Measurements from ENCODE around the gene BTLA. TPM values are rescaled to one million over a fixed set of nuclear protein-coding genes. Genes with fewer than 3 reads are reported as not detected.

Gene BTLA
- total and polyA plus RNA-seq, 10 of the 15 experiments (the other 5 are each of a cell fraction or from before 2014, with no cell fraction given) = 55.4 to 134 (median 84.2) TPM

Other genes starting within 250 kb of the BTLA start
- gene SLC9C1, start 205.3 kb downstream of the BTLA start, total RNA-seq (2014; rRNA removed) = not detected in 2 replicates
- not detected in 2 replicates for gene SLC9C1, start 205.3 kb downstream of the BTLA start, total RNA-seq (2014; rRNA removed; fragmentation: Illumina TruSeq; extraction: Trizol)
- not detected in 2 replicates for gene SLC9C1, start 205.3 kb downstream of the BTLA start, total RNA-seq (2021)
- gene SLC9C1, start 205.3 kb downstream of the BTLA start, polyA plus RNA-seq (2011; rRNA removed) = 0.23 TPM in 1 of 2 replicates, not detected in the other
- not detected in 2 replicates for gene SLC9C1, start 205.3 kb downstream of the BTLA start, polyA plus RNA-seq (2014; fragmentation: Illumina TruSeq; extraction: Trizol)
- gene SLC9C1, start 205.3 kb downstream of the BTLA start, polyA plus RNA-seq (2014; fragmentation: Nextera tagmentation; extraction: Ambion mirVana) = not detected
- gene SLC9C1, start 205.3 kb downstream of the BTLA start, polyA plus RNA-seq (2014; rRNA removed) = not detected in 2 replicates
- not detected for gene SLC9C1, start 205.3 kb downstream of the BTLA start, polyA plus RNA-seq (2016; fragmentation: Nextera tagmentation; extraction: Ambion mirVana)
- 21.2 and 24.3 TPM in 2 replicates for gene CD200, start 166.3 kb downstream of the BTLA start, total RNA-seq (2014; rRNA removed)
- 28.0 and 29.5 TPM in 2 replicates for gene CD200, start 166.3 kb downstream of the BTLA start, total RNA-seq (2014; rRNA removed; fragmentation: Illumina TruSeq; extraction: Trizol)
- 27.8 and 29.2 TPM in 2 replicates for gene CD200, start 166.3 kb downstream of the BTLA start, total RNA-seq (2021)
- gene CD200, start 166.3 kb downstream of the BTLA start, polyA plus RNA-seq (2011; rRNA removed) = 84.3 and 97.3 TPM in 2 replicates
- gene CD200, start 166.3 kb downstream of the BTLA start, polyA plus RNA-seq (2014; fragmentation: Illumina TruSeq; extraction: Trizol) = 51.2 and 65.2 TPM in 2 replicates
- gene CD200, start 166.3 kb downstream of the BTLA start, polyA plus RNA-seq (2014; fragmentation: Nextera tagmentation; extraction: Ambion mirVana) = 10 to 100 TPM; 39.8 to 44.0 TPM
- gene CD200, start 166.3 kb downstream of the BTLA start, polyA plus RNA-seq (2014; rRNA removed) = 25.1 and 31.8 TPM in 2 replicates
- 10 to 100 TPM; 31.0 to 34.5 TPM for gene CD200, start 166.3 kb downstream of the BTLA start, polyA plus RNA-seq (2016; fragmentation: Nextera tagmentation; extraction: Ambion mirVana)
- 60.6 and 67.6 TPM in 2 replicates for gene ATG3, start 62.5 kb upstream of the BTLA start, total RNA-seq (2014; rRNA removed)
- gene ATG3, start 62.5 kb upstream of the BTLA start, total RNA-seq (2014; rRNA removed; fragmentation: Illumina TruSeq; extraction: Trizol) = 57.2 and 62.0 TPM in 2 replicates
- 48.2 and 53.7 TPM in 2 replicates for gene ATG3, start 62.5 kb upstream of the BTLA start, total RNA-seq (2021)
- 65.1 and 85.7 TPM in 2 replicates for gene ATG3, start 62.5 kb upstream of the BTLA start, polyA plus RNA-seq (2011; rRNA removed)
- gene ATG3, start 62.5 kb upstream of the BTLA start, polyA plus RNA-seq (2014; fragmentation: Illumina TruSeq; extraction: Trizol) = 68.6 and 97.1 TPM in 2 replicates
- 10 to 100 TPM; 49.8 to 71.2 TPM for gene ATG3, start 62.5 kb upstream of the BTLA start, polyA plus RNA-seq (2014; fragmentation: Nextera tagmentation; extraction: Ambion mirVana)
- gene ATG3, start 62.5 kb upstream of the BTLA start, polyA plus RNA-seq (2014; rRNA removed) = 52.2 and 53.4 TPM in 2 replicates
- 10 to 100 TPM; 95.0 to 97.0 TPM for gene ATG3, start 62.5 kb upstream of the BTLA start, polyA plus RNA-seq (2016; fragmentation: Nextera tagmentation; extraction: Ambion mirVana)
- 15.8 and 25.6 TPM in 2 replicates for gene SLC35A5, start 62.6 kb upstream of the BTLA start, total RNA-seq (2014; rRNA removed)
- 14.7 and 17.0 TPM in 2 replicates for gene SLC35A5, start 62.6 kb upstream of the BTLA start, total RNA-seq (2014; rRNA removed; fragmentation: Illumina TruSeq; extraction: Trizol)
- 16.3 and 20.0 TPM in 2 replicates for gene SLC35A5, start 62.6 kb upstream of the BTLA start, total RNA-seq (2021)
- 38.1 and 56.0 TPM in 2 replicates for gene SLC35A5, start 62.6 kb upstream of the BTLA start, polyA plus RNA-seq (2011; rRNA removed)
- gene SLC35A5, start 62.6 kb upstream of the BTLA start, polyA plus RNA-seq (2014; fragmentation: Illumina TruSeq; extraction: Trizol) = 20.8 and 28.7 TPM in 2 replicates
- gene SLC35A5, start 62.6 kb upstream of the BTLA start, polyA plus RNA-seq (2014; fragmentation: Nextera tagmentation; extraction: Ambion mirVana) = 10 to 100 TPM; 10.9 to 15.7 TPM
- 11.3 and 12.8 TPM in 2 replicates for gene SLC35A5, start 62.6 kb upstream of the BTLA start, polyA plus RNA-seq (2014; rRNA removed)
- 10 to 100 TPM; 32.0 to 35.6 TPM for gene SLC35A5, start 62.6 kb upstream of the BTLA start, polyA plus RNA-seq (2016; fragmentation: Nextera tagmentation; extraction: Ambion mirVana)
- gene CCDC80, start 141.7 kb upstream of the BTLA start, total RNA-seq (2014; rRNA removed) = not detected in 2 replicates
- gene CCDC80, start 141.7 kb upstream of the BTLA start, total RNA-seq (2014; rRNA removed; fragmentation: Illumina TruSeq; extraction: Trizol) = not detected in 2 replicates
- 0.21 and 0.80 TPM in 2 replicates for gene CCDC80, start 141.7 kb upstream of the BTLA start, total RNA-seq (2021)
- 0.04 TPM in 1 of 2 replicates, not detected in the other for gene CCDC80, start 141.7 kb upstream of the BTLA start, polyA plus RNA-seq (2011; rRNA removed)
- gene CCDC80, start 141.7 kb upstream of the BTLA start, polyA plus RNA-seq (2014; fragmentation: Illumina TruSeq; extraction: Trizol) = 0.01 TPM in 1 of 2 replicates, not detected in the other
- under 1 TPM in 1 of 2 experiments, not detected in 1; 0.02 TPM for gene CCDC80, start 141.7 kb upstream of the BTLA start, polyA plus RNA-seq (2014; fragmentation: Nextera tagmentation; extraction: Ambion mirVana)
- not detected in 2 replicates for gene CCDC80, start 141.7 kb upstream of the BTLA start, polyA plus RNA-seq (2014; rRNA removed)
- under 1 TPM; 0.58 to 0.59 TPM for gene CCDC80, start 141.7 kb upstream of the BTLA start, polyA plus RNA-seq (2016; fragmentation: Nextera tagmentation; extraction: Ambion mirVana)